HG02938 (cell line): Measurements from ENCODE around the gene RAB11B.
"Not testable (repeated sequence)": the region's sequence is repeated elsewhere in the genome, so short reads cannot be mapped to it uniquely, and the experiment has no call there.

ENCODE experiments used
- ATAC-seq: cut with Tn5 transposase; IDR thresholded peaks from one replicate; pipeline ENCODE4 v1.9.1; 2021; ENCODE audit warnings: mild to moderate bottlenecking, moderate library complexity; ENCODE audit not compliant: unreplicated experiment

Gene RAB11B

GRCh38 chr19:8425331-8425730, 35.2 kb downstream of the RAB11B start:
- ATAC-seq: not testable (repeated sequence)

DNA sequence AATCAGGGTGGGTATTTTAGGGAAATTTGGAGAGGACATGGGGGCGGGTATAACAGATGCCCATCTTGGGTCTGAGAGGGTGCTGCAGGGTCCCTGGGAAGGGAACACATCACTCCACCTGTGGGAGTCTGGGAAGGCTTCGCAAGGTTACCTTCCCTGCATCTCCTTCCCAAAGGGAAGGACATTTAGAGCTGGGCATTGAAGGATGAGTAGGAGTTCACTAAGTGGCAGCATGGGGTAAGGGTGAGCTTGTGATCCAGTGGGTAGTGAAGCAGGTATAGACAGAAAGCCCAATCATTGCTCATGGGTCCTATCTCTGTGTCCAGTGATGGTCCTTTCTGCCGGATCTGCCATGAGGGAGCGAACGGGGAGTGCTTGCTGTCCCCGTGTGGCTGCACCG, 36.1 kb downstream of the RAB11B start:
- ATAC-seq: no peak

DNA sequence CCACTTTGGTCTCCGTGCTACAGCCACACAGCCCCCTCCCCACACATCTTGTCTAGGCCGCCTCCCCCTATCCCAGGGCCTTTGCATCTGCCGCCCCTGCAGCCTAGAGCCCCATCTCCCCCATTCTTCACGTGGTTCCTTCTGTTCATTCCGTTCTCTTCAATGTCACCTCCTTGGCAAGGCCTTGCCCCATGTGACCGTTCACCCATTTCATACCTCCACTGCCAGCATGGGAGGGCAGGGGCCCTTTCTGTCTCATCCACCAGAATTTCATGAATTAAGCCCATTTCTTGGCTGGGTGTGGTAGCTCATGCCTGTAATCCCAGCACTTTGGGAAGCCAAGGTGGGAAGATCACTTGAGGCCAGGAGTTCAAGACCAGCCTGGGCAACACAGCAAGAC, 38.9 kb downstream of the RAB11B start:
- ATAC-seq: no peak

GRCh38 chr19:8429826-8430225, 39.7 kb downstream of the RAB11B start:
- no peak for ATAC-seq

GRCh38 chr19:8430650-8431049, 40.5 kb downstream of the RAB11B start:
- ATAC-seq: no peak

DNA sequence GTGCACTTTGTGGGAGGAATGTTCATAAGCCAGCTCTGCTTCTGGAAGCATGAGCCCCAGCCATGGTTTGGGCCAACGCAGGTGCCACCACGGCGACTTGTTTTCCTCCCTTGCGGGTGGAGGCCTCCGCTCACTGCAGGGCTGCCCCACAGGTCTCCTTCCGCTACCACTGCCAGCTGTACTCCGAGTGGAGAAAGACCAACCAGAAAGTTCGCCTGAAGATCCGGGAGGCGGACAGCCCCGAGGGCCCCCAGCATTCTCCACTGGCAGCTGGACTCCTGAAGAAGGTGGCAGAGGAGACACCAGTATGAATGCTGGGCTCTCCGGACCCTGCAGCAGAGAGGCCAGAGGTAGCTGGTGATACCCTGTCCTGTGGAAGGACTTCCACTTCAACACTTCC, 48.1 kb downstream of the RAB11B start:
- ATAC-seq: no peak

- no peak for ATAC-seq
These were observed 51.8 kb downstream of the RAB11B start for GRCh38 chr19:8441725-8442544.

DNA sequence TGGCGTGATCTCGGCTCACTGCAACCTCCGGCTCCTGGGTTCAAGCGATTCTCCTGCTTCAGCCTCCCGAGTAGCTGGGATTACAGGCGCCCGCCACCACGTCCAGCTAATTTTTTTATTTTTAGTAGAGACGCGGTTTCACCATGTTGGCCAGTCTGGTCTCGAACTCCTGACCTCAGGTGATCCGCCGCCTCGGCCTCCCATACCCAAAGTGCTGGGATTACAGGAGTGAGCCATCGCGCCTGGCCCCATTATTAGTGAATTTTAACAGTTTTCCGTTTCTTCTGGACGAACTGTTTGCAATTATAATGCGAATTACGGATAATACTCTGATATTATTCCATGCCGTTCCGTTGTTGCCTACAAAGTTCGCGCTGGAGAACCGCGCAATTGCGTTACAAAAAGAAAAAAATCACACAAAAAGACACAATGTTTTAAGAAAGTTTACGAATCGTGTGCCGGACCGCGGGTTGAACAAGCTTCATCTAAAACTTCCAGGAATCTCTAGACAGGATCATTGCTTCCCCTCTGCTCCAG, 54.0 kb downstream of the RAB11B start:
- ATAC-seq: not testable (repeated sequence)

- peak; percentile 77 for ATAC-seq
These were observed 54.7 kb downstream of the RAB11B start, which contains the start of gene HNRNPM for GRCh38 chr19:8444677-8445487. HNRNPM (plus strand) TSS chr19:8444975; CDS start chr19:8444999, 24 bp downstream.

DNA sequence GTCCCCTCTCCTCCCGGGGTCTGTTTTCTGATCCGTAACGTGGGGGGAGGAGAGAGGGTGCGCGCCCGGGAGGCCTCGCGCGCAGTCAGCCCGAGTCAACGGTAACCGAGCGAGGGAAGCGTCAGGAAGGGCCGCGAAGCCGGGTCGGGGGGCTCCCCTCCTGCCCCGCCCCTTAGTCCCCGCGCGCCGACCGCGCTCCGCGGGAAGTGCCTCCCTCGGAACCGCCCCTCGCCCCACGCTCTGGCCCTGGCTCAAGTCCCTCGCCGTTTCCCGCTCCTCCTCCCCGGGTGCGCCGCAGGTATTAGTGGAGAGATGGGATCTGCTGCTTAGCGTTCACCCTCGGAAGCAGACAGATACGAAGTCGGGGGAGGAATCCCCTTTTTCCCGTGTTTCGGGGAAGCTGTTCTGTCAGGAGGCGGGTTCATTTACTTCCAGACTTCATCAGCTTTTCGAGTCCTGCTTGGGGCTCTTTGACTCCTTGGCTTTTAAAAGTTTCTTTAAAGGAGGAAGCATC, 55.4 kb downstream of the RAB11B start:
- ATAC-seq: peak; percentile 23

DNA sequence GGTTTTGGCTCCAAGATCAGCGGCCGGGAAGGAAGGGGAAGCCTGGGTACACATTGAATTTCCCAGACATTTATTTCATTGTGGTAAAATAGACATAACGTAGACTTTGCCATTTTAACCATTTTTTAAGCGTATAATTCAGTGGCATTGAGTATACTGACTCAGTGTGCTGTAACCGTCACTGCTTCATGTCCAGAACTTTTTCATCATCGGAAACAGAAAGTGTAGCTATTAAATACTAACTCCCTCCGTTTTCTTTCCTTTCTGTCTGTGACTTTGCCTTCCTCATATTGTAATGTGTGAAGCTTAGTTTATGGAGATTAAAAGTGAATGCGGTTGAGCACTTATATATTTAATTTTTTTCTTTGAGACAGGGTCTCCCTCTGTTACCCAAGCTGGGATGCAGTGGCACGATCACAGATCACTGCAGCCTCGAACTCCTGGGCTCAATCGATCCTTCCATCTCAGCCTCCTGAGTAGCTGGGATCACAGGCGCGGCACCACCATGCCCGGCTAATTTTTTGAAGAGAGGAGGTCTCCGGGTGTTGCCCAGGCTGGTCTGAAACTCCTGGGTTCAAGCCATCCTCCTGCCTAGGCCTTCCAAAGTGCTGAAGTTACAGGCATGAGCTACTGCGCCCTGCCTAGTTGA, 56.0 kb downstream of the RAB11B start:
- ATAC-seq: no peak

GRCh38 chr19:8449830-8450229, 59.7 kb downstream of the RAB11B start:
- ATAC-seq: no peak

DNA sequence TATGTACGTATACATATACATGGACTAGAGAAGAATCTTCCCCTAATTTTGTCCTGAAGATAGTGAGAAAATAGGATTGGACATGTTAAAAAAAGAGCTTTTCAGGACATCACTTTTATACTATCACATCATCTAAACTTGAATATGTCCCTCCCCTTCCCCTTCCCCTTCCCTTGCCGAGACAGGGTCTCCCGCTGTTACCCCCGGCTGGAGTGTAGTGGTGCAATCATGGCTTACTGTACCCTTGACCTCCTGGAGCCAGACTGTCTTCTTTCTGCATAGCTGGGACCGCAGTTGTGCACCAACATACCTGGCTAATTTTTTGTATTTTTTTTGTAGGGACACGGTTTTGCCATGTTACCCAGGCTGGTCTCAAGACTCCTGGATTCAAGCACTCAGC, 61.2 kb downstream of the RAB11B start:
- ATAC-seq: no peak

- ATAC-seq: no peak
These were observed 61.7 kb downstream of the RAB11B start for GRCh38 chr19:8451885-8452284.

- ATAC-seq: no peak
These were observed 62.4 kb downstream of the RAB11B start for GRCh38 chr19:8452446-8453123.

GRCh38 chr19:8453616-8454015, 63.5 kb downstream of the RAB11B start:
- no peak for ATAC-seq
